GM19023 (cell line): Measurements from ENCODE around the gene RANBP3.
A peak's percentile ranks its signal among the peaks of the same experiment; 100 is the strongest.
"Not testable (repeated sequence)": the region's sequence is repeated elsewhere in the genome, so short reads cannot be mapped to it uniquely, and the experiment has no call there.

Experiments
- ATAC-seq: cut with Tn5 transposase; IDR thresholded peaks from one replicate; pipeline ENCODE4 v1.9.1; 2021; ENCODE audit warnings: mild to moderate bottlenecking, moderate library complexity; ENCODE audit not compliant: unreplicated experiment

RANBP3 gene

DNA sequence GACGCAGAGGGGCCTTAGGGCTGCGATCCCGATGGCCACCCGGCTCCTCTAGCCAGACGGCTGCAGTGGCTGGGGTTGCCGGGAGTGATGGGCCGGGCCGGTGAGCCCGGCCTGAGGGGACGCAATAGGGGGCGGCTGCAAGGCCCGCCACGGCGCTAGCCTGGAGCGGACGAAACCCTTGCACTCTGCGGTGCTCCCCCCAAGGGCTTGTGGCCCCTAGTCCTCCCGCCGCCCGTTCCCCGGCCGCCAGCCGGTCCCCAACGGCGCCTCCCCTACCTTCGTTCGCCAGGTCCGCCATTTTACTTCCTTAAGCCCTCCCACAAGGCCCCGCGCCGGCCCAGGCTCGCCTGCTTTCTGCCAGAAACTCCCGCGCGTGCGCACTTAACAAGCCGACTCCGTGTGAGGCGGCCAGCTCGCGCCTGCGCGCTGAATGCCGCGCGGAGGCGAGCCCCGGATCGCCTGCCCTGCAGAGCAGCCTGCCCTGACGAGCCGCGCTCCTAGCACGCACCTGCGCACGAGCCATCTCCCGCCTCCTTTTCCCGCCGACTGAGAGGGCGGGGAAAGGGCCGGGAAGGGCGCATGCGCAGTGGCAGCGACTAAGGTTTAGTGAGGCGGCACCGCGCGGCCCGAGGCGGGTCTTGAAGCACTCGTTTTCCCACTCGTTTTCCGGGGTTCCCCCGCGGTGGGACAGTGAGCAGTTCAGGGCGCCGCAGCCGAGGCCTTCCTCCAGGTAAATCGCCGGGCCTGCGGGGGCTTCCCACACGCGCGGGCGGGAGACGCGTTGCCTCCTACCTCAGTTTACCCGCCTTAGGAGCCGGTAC is at the start of gene RANBP3:
Gene RANBP3 (minus strand): TSS at position 356 of the 821 bp plus-strand sequence. CDS start 58 bp downstream, at position 298.
- peak; percentile 83 for ATAC-seq

DNA sequence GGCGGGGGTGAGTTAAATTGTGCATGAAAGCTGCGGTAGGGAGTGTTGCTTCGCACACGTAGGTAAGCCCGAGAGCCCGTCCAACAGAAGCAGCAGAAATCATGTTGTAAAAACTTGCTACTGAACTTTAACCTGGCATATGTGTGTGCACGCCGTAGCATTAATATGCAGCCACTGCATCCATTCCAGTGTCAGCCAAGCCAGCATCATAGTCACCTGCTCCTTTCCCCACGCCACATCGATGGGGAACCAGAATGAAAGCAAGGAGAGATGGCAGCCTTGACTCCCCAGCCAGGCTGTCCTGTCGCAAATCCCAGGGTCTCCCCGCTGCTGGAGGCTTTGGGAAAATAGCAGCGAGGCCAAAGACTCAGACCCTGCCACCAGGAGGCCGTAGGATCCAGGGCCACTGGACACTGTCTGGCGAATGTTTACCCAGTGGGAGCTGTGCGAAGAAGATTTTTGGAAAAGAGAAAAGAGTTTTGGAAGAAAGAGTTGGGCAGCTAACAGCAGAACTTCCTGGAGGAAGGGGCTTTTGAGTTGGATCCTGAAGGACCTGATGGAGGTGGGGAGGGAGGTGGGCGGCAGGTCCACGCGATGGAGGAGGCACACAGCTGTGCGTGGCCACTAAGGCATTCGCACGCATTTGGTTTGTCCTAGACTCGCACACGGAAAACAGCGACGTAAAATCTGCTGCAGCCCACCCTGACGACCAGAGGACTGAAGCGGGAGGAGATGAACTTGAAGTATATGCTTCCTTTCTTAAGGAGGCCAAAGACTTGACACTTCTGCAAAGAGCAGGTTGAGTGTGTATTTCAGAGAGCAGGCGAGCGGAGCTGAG is 48.7 kb upstream of the RANBP3 start:
- ATAC-seq: no peak

DNA sequence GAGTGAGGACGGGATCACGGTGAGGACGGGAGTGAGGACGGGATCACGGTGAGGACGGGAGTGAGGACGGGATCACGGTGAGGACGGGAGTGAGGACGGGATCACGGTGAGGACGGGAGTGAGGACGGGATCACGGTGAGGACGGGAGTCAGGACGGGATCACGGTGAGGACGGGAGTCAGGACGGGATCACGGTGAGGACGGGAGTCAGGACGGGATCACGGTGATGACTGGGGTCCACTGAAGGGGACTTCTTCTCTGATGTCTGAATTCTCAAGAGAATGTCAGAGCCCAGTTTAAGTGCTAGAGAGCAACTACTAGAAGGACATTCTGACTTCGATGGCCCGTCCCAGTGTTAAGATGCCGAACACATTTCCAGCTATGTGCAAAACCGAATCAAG is 46.8 kb upstream of the RANBP3 start:
- ATAC-seq: not testable (repeated sequence)

DNA sequence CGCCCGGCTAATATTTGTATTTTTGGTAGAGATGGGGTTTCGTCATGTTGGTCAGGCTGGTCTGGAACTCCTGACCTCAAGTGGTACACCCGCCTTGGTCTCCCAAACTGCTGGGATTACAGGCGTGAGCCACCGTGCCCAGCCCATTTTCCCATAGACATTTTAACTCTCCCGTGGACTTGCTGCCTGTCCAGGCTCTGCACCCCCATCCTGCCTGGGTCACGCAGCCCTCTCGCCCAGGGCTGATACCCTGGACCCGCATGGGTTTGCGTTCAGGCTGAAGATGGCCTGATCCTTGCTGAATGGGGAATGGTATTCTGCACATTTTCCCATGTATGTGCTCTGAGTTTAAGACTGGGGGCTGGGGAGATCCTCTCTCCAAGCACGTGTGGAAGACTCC is 46.0 kb upstream of the RANBP3 start:
- no peak for ATAC-seq

- ATAC-seq: no peak
Measured at GRCh38 chr19:6023085-6023682, 45.2 kb upstream of the RANBP3 start.

- ATAC-seq: no peak
Measured at GRCh38 chr19:6022570-6023064, 44.7 kb upstream of the RANBP3 start.

DNA sequence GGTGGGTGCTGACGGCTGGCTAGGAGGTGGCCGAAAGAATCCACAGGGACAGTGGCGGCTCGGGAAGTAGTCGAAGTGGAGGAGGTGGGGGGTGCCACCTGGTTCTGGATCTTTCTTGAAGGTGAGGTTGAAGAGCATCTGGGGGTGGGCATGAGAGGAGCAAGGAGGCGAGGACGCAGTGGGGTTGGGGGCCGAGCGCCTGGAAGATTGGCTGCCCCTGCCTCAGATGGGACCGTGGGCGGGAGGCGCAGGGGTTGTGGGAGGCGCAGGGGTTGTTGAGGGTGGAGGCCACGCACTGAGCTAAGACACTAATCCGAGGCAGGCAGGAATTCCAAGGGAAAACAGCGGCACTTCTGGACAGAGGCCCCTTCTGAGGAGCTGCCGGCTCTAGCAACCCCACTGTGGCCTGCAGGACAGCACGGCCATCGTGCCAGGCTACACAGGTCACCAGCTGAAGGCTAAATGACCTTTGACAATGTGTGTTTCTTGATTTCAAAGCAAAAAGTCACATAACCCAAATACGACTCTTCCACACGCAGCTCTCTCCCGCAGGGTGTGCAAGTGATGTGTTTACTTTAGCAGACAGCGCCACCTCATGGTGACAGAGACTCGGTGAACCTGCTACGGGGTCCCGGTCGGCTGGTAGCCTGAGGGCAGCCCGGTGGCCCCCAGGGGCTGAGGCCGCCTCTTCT is 44.1 kb upstream of the RANBP3 start:
- ATAC-seq: no peak

GRCh38 chr19:6020972-6021805 is 43.2 kb upstream of the RANBP3 start:
- ATAC-seq: no peak

GRCh38 chr19:6020166-6020882 is 42.4 kb upstream of the RANBP3 start:
- ATAC-seq: no peak

GRCh38 chr19:6018786-6019185 is 40.8 kb upstream of the RANBP3 start:
- ATAC-seq: no peak

DNA sequence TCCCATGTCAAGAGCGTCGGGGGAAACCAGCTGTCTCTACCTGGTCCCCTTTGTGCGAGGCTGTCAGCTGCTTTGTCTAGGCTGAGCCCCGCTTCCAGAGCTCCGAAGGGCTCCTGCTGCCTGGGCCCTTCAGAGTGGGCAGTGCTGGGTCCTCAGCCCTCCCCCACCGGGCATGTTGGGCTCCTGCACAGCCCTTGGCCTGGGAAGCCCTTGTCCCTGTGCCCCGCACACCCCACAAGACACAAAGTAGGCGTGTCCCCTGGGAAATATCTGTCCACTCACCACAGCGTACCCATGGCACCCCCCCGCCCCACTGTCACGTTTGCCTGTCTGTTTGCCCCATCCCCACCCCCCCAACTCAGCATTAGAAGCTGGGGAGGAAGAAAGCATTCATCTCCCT is 39.6 kb upstream of the RANBP3 start:
- no peak for ATAC-seq

GRCh38 chr19:6015841-6016545 is 38.1 kb upstream of the RANBP3 start:
- ATAC-seq: no peak

DNA sequence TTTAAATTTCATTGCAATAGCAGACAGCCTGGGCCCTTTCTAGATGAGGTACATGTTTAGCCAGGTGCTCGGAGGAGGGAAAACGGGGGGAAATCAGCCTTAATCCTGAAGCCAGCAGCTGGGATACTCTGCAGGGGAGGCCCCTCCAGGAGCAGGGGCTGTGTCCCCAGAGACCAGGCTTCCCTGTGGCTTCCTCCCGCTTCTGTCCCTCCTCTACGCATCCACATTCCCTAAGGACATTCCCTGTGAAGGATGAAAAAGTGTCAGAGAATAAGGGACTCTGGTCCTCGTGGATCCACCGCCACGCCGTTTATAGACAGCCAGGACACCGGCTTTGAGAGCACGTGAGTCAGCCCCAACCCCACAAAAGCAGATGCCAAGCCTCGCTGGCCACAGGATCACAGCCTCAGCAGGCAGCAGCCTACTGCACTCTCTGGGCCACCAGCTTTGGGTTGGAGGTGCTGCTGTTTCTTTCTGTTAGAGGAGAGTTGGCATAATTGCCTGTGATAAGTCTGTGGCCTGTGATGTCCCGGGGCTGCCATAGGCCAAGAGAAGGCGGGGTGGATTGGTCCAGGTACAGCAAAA is 36.7 kb upstream of the RANBP3 start:
- ATAC-seq: no peak

GRCh38 chr19:6012426-6013170 is 34.7 kb upstream of the RANBP3 start:
- no peak for ATAC-seq

- ATAC-seq: no peak
Measured at GRCh38 chr19:6011794-6012193, 33.9 kb upstream of the RANBP3 start.

DNA sequence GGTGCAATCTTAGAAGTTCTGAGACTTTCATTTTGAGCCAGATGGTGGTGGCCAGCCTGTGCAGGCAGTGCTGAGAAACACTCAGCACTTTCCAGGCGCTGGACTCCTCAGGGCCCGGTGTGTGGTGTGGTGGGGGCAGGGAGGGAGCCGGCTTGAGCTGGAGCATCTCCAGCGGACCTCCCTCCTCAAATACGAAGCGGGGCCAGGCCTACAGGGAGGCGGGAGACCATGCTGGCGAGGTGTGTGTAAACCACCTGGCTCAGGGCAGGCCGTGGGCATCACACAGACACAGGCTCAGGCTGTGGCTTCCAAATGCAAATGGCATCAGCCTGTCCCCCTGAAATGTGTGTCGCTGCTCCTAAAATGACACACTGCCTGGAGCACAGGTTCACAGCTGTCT is 33.3 kb upstream of the RANBP3 start:
- no peak for ATAC-seq

DNA sequence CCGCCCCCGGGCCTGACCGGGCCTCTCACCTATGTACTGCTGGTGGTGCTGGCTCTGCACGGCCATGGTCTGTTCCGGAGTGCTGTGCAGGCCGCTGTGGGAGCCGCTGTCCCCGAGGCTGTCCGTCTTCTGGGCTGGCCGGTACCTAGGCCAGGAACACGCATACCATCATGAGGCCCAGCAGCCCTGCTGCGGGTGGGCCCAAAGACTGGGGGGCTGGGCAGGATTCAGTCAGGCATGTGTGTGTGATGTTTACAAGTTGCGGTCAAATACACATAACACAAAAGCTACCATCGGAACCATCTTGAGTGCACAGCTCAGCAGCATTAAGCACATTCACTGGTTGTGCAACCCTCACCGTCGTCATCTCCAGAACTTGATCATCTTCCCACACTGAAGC is 32.2 kb upstream of the RANBP3 start:
- ATAC-seq: no peak

- ATAC-seq: no peak
Measured at GRCh38 chr19:6007866-6008265, 29.9 kb upstream of the RANBP3 start.
